Measurements from ENCODE around the gene RNF217. TPM values are rescaled to one million over a fixed set of nuclear protein-coding genes. Genes with fewer than 3 reads are reported as not detected.

The RNF217 gene
- total and polyA plus RNA-seq, 2 of the 13 experiments (the other 11 are each of a cell fraction or from before 2014, with no cell fraction given), result 2.2 to 2.4 TPM

GRCh38 chr6:124967444-124967843, 5.2 kb downstream of the RNF217 start (continued):
- TF ChIP-seq NFAT5 (CRISPR knock-in tag; IDR thresholded peaks at IDR 0.05) (no peak), ZSCAN20 (CRISPR knock-in tag; IDR thresholded peaks at IDR 0.05; ENCODE audit: borderline replicate concordance) (no peak), ZNF691 (CRISPR knock-in tag; IDR thresholded peaks at IDR 0.05; ENCODE audit: borderline replicate concordance, low read depth) (no peak), REXO4 (CRISPR knock-in tag; IDR thresholded peaks at IDR 0.05; ENCODE audit: borderline replicate concordance) (no peak), TBL1XR1 (IDR thresholded peaks at IDR 0.05; ENCODE audit: borderline replicate concordance, low read length, partially characterized antibody) (no peak)

GRCh38 chr6:124968401-124968800, 6.2 kb downstream of the RNF217 start:
- Histone ChIP-seq H3K27ac (ENCODE audit: extremely low read length, insufficient read depth, low read length) (no peak overlapping the region), H3K9me3 (ENCODE audit: low read length) (no peaks in the 10 kb centered on the region), H4K20me1 (ENCODE audit: insufficient read depth, low read length) (no peaks in the 10 kb centered on the region; the same call in 1 of the 2 replicates), H3K9ac (ENCODE audit: insufficient read depth, low read depth, low read length) (no peak overlapping the region), H3K4me2 (ENCODE audit: low read depth, low read length) (no peak overlapping the region), H3K79me2 (ENCODE audit: insufficient read depth, low read length) (no peaks in the 10 kb centered on the region), H2AFZ (ENCODE audit: low read length) (no peak overlapping the region), H3K4me3 (replicated peaks in 1 of 3; ENCODE audit: insufficient read depth in 1 of 3, low read depth in 2 of 3, low read length in 3 of 3) (no peak overlapping the region), H3K4me1 (ENCODE audit: insufficient read depth, low read length) (peaks cover 9% of the 10 kb centered on the region), H3K27me3 (ENCODE audit: control insufficient read depth in 1 of 2, insufficient read depth in 2 of 2, low read length in 2 of 2) (0 out of 5 replicates have a peak, but pooled peaks cover 0 to 1% of the 10 kb centered on the region in 2 experiments), H3K36me3 (replicated peaks in 1 of 2; ENCODE audit: control insufficient read depth in 1 of 2, insufficient read depth in 2 of 2, low read length in 2 of 2) (no peaks in the 10 kb centered on the region)
- CTCF ChIA-PET (ENCODE audit: low intra/inter-chr PET ratio, low total read pairs), result no interaction called here
- DNase-seq (ENCODE audit: low spot score), result no peak
- in situ Hi-C loops (cut with HindIII; ENCODE audit: extremely low pct_ligation_motif_present, low pct_unique_long_range_greater_than_20kb) (no loop called here), intact Hi-C loops (cut with micrococcal nuclease; ENCODE audit: unreplicated experiment) (loop anchor here (10.0 kb wide), 1 partner anchor 116 kb away; no protein-coding TSS in a partner anchor)
- WGBS (ENCODE audit: low lambda C conversion rate), result 92% methylated on average over 1 of the region's 1 CpG
- no TSS peak for BruUV-seq (replicated peaks)
- ATAC-seq, result no peak
- POLR2A ChIA-PET, result no interaction called here
- no peak for FAIRE-seq
- TF ChIP-seq PHF21A (CRISPR knock-in tag; IDR thresholded peaks at IDR 0.05) (no peak), SOX13 (IDR thresholded peaks at IDR 0.05) (no peak), SOX13 (CRISPR knock-in tag; conservative IDR thresholded peaks at IDR 0.05 in 1 of 2, IDR thresholded peaks at IDR 0.05 in 1 of 2) (no peak), CSRNP2 (CRISPR knock-in tag; conservative IDR thresholded peaks at IDR 0.05; ENCODE audit: low read depth) (no peak), IRF2 (CRISPR knock-in tag; IDR thresholded peaks at IDR 0.05) (no peak), MED1 (CRISPR knock-in tag; IDR thresholded peaks at IDR 0.05) (no peak), ZSCAN9 (CRISPR knock-in tag; IDR thresholded peaks at IDR 0.05; ENCODE audit: borderline replicate concordance) (no peak), SMYD3 (CRISPR knock-in tag; IDR thresholded peaks at IDR 0.05) (no peak), BORCS8-MEF2B (CRISPR knock-in tag; IDR thresholded peaks at IDR 0.05) (no peak), ZNF747 (CRISPR knock-in tag; IDR thresholded peaks at IDR 0.05; ENCODE audit: borderline replicate concordance) (no peak), ZNF256 (CRISPR knock-in tag; conservative IDR thresholded peaks at IDR 0.05) (no peak), ARNTL (CRISPR knock-in tag; IDR thresholded peaks at IDR 0.05) (no peak)

All from HepG2 (cell line).